ENCODE data around the gene GPR143.

- TF ChIP-seq CTCF (IDR thresholded peaks at IDR 0.05; ENCODE audit: low read depth, low read length) (no peak), EZH2phosphoT487 (IDR thresholded peaks at IDR 0.05; ENCODE audit: low read depth) (no peak)
These were observed 1.7 kb upstream of the GPR143 start for GRCh38 chrX:9767375-9767774.
